Parathyroid adenoma (tissue), 2 donors: ENCODE data around the gene CD2AP.

Experiments
- H2AFZ ChIP-seq: fragments of 300-600 bp; sonication (generic); one replicate; pipeline ENCODE4 v1.7.0; 2017; ENCODE audit warnings: antibody characterized with exemption, mild to moderate bottlenecking
- H3K27ac ChIP-seq: fragments of 300-600 bp; sonication (generic); one replicate; pipeline ENCODE4 v1.7.0; 2017
- H3K27me3 ChIP-seq: fragments of 300-600 bp; sonication (generic); one replicate; pipeline ENCODE4 v1.7.0; 2017; ENCODE audit warnings: low read length; ENCODE audit not compliant: control insufficient read depth, insufficient read depth
- H3K36me3 ChIP-seq: fragments of 300-600 bp; sonication (generic); one replicate; pipeline ENCODE4 v1.7.0; 2017; ENCODE audit warnings: low read length; ENCODE audit not compliant: control insufficient read depth, insufficient read depth
- H3K4me1 ChIP-seq: fragments of 300-600 bp; sonication (generic); one replicate; pipeline ENCODE4 v1.7.0; 2017; ENCODE audit warnings: control low read depth
- H3K4me2 ChIP-seq: fragments of 300-600 bp; sonication (generic); one replicate; pipeline ENCODE4 v1.7.0; 2017; ENCODE audit warnings: low read length
- H3K4me3 ChIP-seq: fragments of 300-600 bp; sonication (generic); one replicate; pipeline ENCODE4 v1.7.0; 2017; ENCODE audit warnings: low read depth, low read length
- H3K79me2 ChIP-seq: fragments of 300-600 bp; sonication (generic); one replicate; pipeline ENCODE4 v1.7.0; 2017; ENCODE audit warnings: control low read depth
- H3K9ac ChIP-seq: fragments of 300-600 bp; sonication (generic); one replicate; pipeline ENCODE4 v1.7.0; 2017; ENCODE audit warnings: mild to moderate bottlenecking
- H3K9me3 ChIP-seq: fragments of 300-600 bp; sonication (generic); one replicate; pipeline ENCODE4 v1.7.0; 2017; ENCODE audit warnings: low read length; ENCODE audit not compliant: control insufficient read depth
- CTCF ChIP-seq: fragments of 300-600 bp; sonication (generic); IDR thresholded peaks from one replicate; pipeline ENCODE4 v1.7.0; 2017; ENCODE audit warnings: antibody characterized with exemption, mild to moderate bottlenecking
- donor health status: primary hyperparathyroidism.

Gene CD2AP

GRCh38 chr6:47626782-47627181 lies 149.2 kb downstream of the CD2AP start:
- no peaks in the 10 kb centered on the region for H3K36me3 ChIP-seq
- H3K9ac ChIP-seq: no peak overlapping the region
- no peaks in the 10 kb centered on the region for H3K9me3 ChIP-seq
- H2AFZ ChIP-seq: no peak overlapping the region
- H3K4me2 ChIP-seq: no peak overlapping the region
- H3K79me2 ChIP-seq: no peaks in the 10 kb centered on the region
- H3K4me1 ChIP-seq: peaks cover 7% of the 10 kb centered on the region
- H3K4me3 ChIP-seq: no peak overlapping the region
- no peaks in the 10 kb centered on the region for H3K27me3 ChIP-seq
- H3K27ac ChIP-seq: no peak overlapping the region
- no peak for TF ChIP-seq CTCF

GRCh38 chr6:47628448-47629272 lies 151.1 kb downstream of the CD2AP start:
- Histone ChIP-seq H3K27me3 (no peaks in the 10 kb centered on the region), H3K27ac (no peak overlapping the region), H3K4me2 (no peak overlapping the region), H2AFZ (no peak overlapping the region), H3K79me2 (no peaks in the 10 kb centered on the region), H3K9me3 (no peaks in the 10 kb centered on the region), H3K4me3 (no peak overlapping the region), H3K4me1 (peaks cover 7% of the 10 kb centered on the region), H3K9ac (no peak overlapping the region), H3K36me3 (no peaks in the 10 kb centered on the region)
- no peak for TF ChIP-seq CTCF

GRCh38 chr6:47629954-47630353 lies 152.4 kb downstream of the CD2AP start:
- Histone ChIP-seq H3K9ac (no peak overlapping the region), H3K36me3 (no peaks in the 10 kb centered on the region), H3K27me3 (no peaks in the 10 kb centered on the region), H3K79me2 (no peaks in the 10 kb centered on the region), H3K9me3 (no peaks in the 10 kb centered on the region), H3K4me3 (no peak overlapping the region), H3K4me2 (no peak overlapping the region), H3K4me1 (peaks cover 7% of the 10 kb centered on the region), H3K27ac (no peak overlapping the region), H2AFZ (no peak overlapping the region)
- TF ChIP-seq CTCF: no peak

GRCh38 chr6:47630587-47630986 lies 153.0 kb downstream of the CD2AP start:
- H2AFZ ChIP-seq: no peak overlapping the region
- no peaks in the 10 kb centered on the region for H3K9me3 ChIP-seq
- H3K27me3 ChIP-seq: no peaks in the 10 kb centered on the region
- no peaks in the 10 kb centered on the region for H3K79me2 ChIP-seq
- no peak overlapping the region for H3K4me2 ChIP-seq
- H3K4me3 ChIP-seq: no peak overlapping the region
- H3K36me3 ChIP-seq: no peaks in the 10 kb centered on the region
- H3K27ac ChIP-seq: no peak overlapping the region
- H3K9ac ChIP-seq: no peak overlapping the region
- no peak for TF ChIP-seq CTCF
- peaks cover 7% of the 10 kb centered on the region for H3K4me1 ChIP-seq

- Histone ChIP-seq H3K27me3 (no peaks in the 10 kb centered on the region), H3K9me3 (no peaks in the 10 kb centered on the region), H3K27ac (no peak overlapping the region), H3K9ac (no peak overlapping the region), H3K4me2 (no peak overlapping the region), H3K4me1 (peaks cover 7% of the 10 kb centered on the region), H2AFZ (peak overlapping the region; percentile 56), H3K79me2 (no peaks in the 10 kb centered on the region), H3K4me3 (no peak overlapping the region), H3K36me3 (no peaks in the 10 kb centered on the region)
- TF ChIP-seq CTCF: peak; percentile 62
Observed at GRCh38 chr6:47631269-47631772, 153.7 kb downstream of the CD2AP start.
